LNCaP clone FGC (cell line): ENCODE data around the gene SNX32.

Source experiments
- DNase-seq: peaks from one replicate; pipeline ENCODE4 v3.0.0-alpha.2; 2011; ENCODE audit warnings: low read depth
- H3K4me3 ChIP-seq: 2 replicates; pipeline ENCODE4 v1.5.1; 2011; ENCODE audit warnings: mild to moderate bottlenecking, low read depth, low read length, control low read depth
- CTCF ChIP-seq: IDR thresholded peaks from 2 replicates; pipeline ENCODE4 v1.5.1; 2012; ENCODE audit warnings: mild to moderate bottlenecking; ENCODE audit not compliant: control insufficient read depth, insufficient read depth; ENCODE audit errors: extremely low read depth

The SNX32 gene

GRCh38 chr11:65882120-65883057 lies 48.6 kb downstream of the SNX32 start:
- no peak overlapping the region for H3K4me3 ChIP-seq
- DNase-seq: no peak
- TF ChIP-seq CTCF: no peak

- TF ChIP-seq CTCF: no peak
- DNase-seq: no peak
- H3K4me3 ChIP-seq: no peak overlapping the region
Measured at GRCh38 chr11:65883058-65883761, 49.4 kb downstream of the SNX32 start.

- TF ChIP-seq CTCF: no peak
- no peak overlapping the region for H3K4me3 ChIP-seq
- no peak for DNase-seq
Measured at GRCh38 chr11:65883786-65884715, 50.3 kb downstream of the SNX32 start.

- peak; percentile 37 for DNase-seq
- peak; percentile 100 for TF ChIP-seq CTCF
- no peak overlapping the region for H3K4me3 ChIP-seq
Measured at GRCh38 chr11:65884716-65885092, 50.9 kb downstream of the SNX32 start.

- no peak for TF ChIP-seq CTCF
- no peak for DNase-seq
- no peak overlapping the region for H3K4me3 ChIP-seq
Measured at GRCh38 chr11:65885231-65885630, 51.5 kb downstream of the SNX32 start.

GRCh38 chr11:65885808-65886536 lies 52.2 kb downstream of the SNX32 start:
- no peak overlapping the region for H3K4me3 ChIP-seq
- DNase-seq: no peak
- no peak for TF ChIP-seq CTCF
